Measurements from ENCODE around the gene XPO1.
A peak's percentile ranks its signal among the peaks of the same experiment; 100 is the strongest.
"Not testable (repeated sequence)": the region's sequence is repeated elsewhere in the genome, so short reads cannot be mapped to it uniquely, and the experiment has no call there.

Gene XPO1

DNA sequence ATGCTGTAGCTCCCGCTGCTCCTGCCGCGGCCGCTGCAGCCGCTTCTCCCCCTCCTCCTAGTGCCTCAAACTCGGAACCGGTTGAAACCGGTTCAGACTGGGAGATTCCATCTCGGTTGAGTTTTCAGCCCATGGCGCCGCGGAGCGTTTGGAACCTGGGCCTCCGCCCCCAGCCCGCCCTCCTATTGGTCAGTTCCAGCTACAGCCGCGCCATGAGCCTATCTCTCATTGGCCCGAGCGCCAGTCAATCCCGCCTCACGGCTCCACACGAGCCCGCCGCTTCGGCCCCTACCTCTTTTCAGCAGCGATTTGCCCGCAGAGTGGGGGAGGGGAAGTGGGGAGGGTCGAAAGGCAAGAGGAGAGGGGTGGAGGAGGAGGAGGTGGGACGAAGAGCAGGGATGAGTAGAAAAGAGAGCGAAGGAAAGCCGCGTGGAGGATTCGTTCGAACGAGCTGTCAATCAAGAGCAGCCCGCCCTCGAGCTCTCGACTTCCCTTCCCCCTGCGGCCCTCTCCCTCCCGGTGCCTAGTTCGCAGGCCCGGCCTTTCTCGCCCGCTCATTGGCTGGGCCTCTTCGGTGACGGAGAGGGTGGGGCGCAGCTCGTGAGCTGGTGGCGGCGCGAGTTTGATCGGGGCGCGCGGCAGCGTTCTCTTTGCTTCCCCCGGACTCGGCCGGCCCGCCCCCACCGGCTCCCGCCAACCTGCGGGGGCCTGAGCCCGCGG is at the start of gene XPO1:
Gene XPO1, minus strand, starts transcription at position 157 of the 720 bp plus-strand sequence. CDS start 4,459 bp downstream, outside the sequence.
- DNase-seq, result peak; percentile 99

DNA sequence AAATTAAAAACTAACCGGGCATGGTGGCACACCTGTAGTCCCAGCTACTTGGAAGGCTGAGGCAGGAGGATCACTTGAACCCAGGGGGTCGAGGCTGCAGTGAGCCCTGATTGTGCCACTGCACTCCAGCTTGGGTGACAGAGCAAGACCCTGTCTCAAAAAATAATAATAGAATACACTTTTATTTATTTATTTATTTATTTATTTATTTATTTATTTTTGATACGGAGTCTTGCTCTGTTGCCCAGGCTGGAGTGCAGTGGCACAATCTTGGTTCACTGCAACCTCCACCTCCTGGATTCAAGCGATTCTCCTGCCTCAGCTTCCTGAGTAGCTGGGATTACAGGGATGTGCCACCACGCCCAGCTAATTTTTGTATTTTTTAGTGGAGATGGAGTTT is 48.8 kb upstream of the XPO1 start:
- not testable (repeated sequence) for DNase-seq

GRCh38 chr2:61585383-61585782 is 47.2 kb upstream of the XPO1 start:
- DNase-seq, result no peak

DNA sequence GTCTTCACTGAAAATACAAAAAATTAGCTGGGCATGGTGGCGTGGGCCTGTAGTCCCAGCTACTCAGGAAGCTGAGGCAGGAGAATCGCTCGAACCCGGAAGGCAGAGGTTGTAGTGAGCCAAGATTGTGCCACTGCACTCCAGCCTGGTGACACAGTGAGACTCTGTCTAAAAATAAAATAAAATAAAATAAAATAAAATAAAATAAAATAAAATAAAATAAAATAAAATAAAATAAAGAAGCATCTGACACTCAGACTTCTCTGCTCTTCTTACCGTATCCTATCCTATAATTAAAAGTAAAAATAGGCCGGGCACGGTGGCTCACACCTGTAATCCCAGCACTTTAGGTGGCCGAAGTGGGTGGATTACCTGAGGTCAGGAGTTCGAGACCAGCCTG is 46.2 kb upstream of the XPO1 start:
- not testable (repeated sequence) for DNase-seq

DNA sequence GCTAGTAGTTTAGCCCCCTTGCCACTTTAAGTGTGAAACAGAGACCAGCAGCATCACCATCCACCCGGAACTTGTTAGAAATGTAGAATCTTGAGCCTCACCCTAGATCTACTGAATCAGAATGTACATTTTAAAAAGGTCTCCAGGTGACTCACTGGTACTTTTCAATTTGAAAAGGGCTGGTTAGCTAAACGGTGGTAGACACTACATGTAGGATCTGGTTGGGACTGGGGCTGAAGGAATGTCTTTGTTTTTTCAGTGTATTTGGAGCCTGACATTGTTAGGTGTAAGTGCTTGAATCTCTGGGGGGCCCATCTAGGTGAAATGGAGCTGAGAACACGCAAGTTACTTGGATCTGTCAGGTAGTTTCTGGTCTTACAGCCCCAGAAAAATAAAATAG is 44.0 kb upstream of the XPO1 start:
- DNase-seq, result no peak

DNA sequence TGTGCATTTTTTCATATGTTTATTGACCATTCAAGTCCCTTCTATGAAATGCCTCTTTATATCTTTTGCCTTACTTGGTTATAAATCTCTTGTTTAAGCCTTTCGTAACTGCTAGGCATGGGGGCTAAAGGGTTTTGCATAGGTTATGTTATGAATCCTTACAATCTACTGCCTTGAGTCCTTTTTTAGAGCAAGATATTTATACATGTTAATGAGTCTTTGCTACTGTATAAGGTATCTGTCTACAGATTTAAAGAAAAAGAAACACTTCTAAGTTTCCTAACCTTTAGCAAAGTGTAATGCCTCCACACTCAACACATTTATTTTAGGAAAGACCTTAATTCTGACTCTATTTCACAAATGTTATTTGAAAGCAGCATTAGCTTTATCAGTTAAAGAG is 43.6 kb upstream of the XPO1 start:
- no peak for DNase-seq

DNA sequence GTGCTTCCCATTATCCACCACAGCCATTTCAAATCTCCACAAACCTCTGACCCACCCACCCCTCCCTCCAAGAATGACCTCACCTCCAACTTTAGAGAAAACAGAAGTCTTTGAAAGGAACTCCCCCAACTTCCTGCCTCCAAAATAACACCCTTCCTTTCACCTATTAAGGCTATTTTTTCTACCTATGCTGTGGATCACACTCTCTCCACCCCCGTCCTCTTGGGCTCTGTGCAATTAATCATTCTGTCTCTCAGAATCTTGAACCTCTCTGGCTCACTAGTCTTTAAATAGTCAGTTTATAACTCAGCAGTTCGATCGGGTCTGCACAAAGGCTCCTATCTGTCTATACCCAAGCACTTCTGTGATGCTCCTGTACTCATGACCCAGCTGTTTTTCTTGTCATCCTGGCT is 37.3 kb upstream of the XPO1 start:
- no peak for DNase-seq

DNA sequence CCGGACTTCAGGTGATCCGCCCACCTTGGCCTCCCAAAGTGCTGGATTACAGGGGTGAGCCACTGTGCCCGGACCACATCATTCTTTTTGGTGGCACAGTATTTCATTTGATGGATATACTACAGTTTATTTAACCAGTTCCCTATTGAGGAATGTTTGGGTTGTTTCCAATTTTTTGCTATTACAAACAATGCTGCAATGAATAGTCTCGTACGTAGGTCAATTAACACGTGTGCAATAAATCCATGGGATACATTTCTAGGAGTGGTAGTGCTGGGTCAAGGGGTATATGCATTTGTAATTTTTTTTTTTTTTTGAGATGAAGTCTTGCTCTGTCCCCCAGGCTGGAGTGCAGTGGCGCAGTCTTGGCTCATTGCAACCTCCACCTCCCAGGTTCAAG is 28.4 kb upstream of the XPO1 start:
- DNase-seq, result no peak

DNA sequence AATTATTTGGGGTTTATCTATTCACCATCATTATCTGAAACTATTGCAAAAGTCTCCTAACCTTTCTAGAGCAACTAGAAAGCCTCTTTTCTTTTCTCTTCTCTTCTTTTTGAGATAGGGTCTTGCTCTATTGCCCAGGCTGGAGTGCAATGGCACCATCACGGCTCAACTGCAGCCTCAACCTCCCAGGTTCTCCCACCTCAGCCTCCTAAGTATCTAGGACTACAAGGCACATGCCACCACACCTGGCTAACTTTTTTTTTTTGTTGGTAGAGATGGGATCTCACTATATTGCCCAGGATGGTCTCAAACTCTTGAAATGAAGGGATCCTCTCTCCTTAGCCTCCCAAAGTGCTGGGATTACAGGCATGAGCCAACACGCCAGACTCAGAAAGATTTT is 24.5 kb upstream of the XPO1 start:
- DNase-seq, result no peak

- DNase-seq, result no peak
These were observed 20.0 kb upstream of the XPO1 start for GRCh38 chr2:61558160-61558559.

- DNase-seq, result no peak
These were observed 19.2 kb upstream of the XPO1 start for GRCh38 chr2:61557381-61557780.

GRCh38 chr2:61554604-61555003 is 16.4 kb upstream of the XPO1 start:
- no peak for DNase-seq

DNA sequence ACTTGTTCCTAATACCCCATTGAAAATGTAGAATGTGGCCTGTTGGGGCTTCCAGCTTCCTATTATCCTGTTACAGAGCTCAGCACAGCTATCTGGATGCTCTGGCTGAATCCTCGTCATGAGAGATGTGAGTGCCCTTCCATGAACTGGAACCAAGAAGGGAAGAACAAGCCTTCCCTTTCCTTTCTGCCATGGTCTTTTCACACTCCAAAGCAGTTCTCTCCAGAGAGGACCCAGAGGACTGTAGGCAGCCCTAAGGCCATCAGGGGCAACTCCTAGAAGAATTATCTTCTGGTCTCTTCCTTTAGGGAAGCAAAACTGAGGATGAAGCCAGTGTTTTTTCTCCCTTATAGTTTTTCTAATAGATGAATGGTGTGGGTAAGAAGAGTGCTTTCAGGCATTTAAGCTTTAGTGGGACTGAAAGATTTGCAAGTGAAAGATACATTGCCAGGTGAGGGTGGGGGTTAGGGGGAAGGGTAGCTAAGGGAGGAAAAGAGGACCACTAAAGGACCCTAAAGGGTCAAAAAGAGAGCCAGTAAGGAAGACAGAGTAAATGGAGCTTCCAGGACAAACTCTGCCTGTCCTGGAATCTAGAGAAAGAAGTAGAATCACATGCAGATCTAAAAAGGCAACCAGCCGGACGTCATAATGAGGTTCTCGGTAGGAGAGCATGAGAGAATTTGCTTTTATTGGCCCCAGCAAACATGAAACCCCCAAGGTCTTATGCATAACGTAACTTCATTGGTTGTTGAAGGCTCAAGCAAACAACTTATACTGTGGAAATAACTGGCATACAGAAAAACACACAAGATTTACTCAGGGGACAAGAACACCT is 12.4 kb upstream of the XPO1 start:
- no peak for DNase-seq

GRCh38 chr2:61549546-61549945 is 11.4 kb upstream of the XPO1 start:
- DNase-seq, result no peak

DNA sequence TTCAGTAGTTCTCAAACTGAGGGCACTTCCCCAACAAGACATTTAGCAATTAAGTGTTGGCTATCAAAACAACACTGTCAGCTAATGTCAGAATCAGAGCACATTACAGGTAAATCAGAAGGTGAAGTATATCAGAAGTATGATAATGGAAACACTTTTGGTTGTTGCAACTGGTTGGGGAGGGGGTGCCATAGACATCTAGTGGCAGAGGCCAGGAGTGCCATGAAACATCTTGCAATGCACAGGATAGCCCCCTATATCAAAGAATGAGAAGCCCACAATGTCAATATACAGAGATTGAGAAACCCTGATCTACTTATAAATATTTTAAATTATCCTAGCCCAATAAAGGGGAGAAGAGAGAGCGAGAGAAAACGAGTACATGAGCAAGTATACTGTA is 4.9 kb upstream of the XPO1 start:
- no peak for DNase-seq

DNA sequence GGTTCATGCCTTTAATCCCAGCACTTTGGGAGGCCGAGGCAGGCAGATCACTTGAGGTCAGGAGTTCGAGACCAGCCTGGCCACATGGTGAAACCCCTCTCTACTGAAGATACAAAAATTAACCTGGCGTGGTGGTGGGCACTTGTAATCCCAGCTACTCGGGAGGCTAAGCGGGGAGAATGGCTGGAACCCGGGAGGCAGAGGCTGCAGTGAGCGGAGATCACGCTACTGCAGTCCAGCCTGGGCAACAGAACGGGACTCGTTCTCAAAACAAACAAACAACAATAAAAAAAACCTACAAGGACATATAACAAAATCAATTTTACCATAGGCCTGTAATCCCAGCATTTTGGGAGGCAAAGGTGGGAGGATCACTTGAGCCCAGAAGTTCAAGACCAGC is 2.0 kb upstream of the XPO1 start:
- not testable (repeated sequence) for DNase-seq

DNA sequence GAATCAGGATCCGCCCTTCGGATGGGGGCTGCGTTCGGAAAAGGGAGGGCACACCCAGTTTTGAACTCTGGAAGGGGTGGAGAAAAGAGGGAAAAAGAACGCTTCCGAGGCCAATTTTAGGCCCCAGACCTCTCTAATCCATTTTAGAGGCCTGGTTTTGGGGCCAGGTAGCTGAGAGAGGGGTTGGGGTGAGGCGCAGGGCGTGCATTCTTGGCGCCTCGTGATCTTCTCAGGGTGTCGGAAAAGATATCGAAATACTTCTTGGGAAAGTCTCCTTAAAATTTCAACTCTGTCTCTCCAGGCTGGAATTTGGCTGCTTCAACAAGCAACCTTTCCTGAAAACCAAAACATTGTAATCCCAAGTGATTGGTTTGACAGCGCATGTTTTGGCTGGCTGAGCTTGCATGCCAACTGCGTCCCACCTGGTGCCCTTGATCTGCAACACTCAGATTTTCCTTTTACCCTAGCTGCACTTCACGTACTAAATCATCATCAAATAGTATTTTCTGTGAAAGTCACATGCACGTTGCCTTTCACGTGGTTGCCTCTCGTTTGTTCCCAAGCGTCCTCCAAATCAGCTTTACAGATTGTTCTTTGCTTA is 864 bp upstream of the XPO1 start:
- no peak for DNase-seq

- no peak for DNase-seq
These were observed 281 bp downstream of the XPO1 start for GRCh38 chr2:61537950-61538199.

GRCh38 chr2:61537277-61537949 is 743 bp downstream of the XPO1 start:
- no peak for DNase-seq

DNA sequence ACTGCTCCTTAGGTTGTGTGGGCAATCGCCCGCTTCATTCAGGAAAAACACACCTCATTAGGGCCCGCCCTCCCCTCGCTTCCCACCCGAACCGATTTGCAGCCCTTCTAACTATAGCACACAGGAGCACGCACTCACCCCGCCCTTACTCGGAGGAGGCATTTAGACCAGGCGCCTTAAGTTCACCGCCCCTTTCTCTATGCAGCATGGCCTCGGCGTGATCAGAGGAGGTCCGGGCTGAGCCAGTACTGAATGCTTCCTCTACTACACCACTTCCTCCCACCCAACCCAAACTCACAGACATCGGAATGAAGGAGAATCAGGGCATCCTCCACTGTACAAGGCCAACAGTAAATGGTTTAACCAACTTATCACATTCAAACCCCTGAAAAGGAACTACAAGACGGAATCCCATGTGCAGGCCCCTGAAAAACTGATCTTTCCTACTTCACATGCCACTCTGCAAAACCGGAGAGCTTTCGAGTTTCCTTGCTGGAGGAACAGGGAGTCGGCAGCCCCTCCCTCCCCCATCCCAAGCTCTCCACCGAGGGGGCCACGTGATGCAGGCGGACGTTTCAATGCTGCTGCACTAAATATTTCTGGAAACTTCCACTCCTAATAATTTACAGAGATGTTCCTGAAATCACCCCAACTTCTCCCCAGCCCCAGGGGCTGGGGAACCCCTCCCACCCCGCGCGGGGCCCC is 1.4 kb downstream of the XPO1 start:
- DNase-seq, result peak; percentile 47

DNA sequence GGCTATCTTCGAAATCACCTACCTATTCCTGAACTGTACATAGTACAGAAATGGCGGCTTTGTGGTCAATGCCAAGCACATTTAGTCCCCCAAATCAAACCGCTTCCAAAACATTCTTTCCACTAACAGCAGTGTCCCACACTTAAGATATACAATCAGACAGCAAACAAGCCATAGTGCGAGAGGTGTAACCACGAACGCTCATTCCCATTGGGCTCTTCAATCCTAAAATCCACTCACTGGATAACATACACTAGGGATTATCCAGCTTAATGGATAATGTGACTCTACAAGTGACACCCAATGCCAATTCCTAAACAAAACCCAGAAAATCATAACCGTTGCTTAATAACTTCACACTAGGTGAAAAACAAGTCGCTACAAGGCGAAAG is 2.0 kb downstream of the XPO1 start:
- no peak for DNase-seq

DNA sequence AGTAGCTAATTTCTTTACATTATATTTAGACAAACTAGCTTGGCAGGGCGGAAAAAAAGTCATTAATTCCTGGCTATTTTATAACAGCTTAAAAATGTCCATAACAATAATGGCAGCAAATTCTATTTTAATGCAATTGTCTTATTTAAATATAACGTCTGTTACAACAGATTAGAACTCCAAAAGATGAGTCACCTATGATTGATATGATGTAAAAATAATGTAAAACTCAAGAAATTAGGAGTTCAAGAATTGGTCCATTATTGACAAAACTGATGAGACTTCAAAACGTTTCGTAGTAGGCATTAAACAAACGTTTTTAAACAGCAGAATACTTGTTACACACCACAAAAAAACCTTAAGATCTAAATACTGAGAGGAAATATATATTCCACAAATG is 2.7 kb downstream of the XPO1 start:
- DNase-seq, result no peak

- no peak for DNase-seq
These were observed 3.2 kb downstream of the XPO1 start for GRCh38 chr2:61534926-61535325.

Measured in T1000 (cell line).